Measurements from ENCODE around the gene SELENOI.

DNA sequence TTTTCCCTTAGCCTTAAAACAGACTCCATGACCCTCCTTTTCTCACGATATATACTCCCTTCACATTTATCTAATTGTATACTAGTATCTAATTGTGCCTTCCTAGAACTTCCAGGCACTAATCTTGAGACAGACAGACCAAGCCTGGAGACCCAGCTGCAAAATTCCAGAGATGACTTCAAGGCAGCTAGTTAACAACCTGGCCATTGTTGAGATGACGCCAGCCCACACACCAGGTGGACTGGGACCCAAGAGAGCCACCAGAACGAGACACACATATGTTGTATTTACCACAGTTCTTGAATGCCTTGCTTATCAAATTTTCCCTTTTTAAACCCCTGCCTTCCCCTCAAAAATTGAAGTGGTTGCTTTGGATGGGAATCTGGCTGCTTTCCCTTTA is 48.9 kb upstream of the SELENOI start:
- TF ChIP-seq, protein P1, sequence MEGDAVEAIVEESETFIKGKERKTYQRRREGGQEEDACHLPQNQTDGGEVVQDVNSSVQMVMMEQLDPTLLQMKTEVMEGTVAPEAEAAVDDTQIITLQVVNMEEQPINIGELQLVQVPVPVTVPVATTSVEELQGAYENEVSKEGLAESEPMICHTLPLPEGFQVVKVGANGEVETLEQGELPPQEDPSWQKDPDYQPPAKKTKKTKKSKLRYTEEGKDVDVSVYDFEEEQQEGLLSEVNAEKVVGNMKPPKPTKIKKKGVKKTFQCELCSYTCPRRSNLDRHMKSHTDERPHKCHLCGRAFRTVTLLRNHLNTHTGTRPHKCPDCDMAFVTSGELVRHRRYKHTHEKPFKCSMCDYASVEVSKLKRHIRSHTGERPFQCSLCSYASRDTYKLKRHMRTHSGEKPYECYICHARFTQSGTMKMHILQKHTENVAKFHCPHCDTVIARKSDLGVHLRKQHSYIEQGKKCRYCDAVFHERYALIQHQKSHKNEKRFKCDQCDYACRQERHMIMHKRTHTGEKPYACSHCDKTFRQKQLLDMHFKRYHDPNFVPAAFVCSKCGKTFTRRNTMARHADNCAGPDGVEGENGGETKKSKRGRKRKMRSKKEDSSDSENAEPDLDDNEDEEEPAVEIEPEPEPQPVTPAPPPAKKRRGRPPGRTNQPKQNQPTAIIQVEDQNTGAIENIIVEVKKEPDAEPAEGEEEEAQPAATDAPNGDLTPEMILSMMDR (IDR thresholded peaks at IDR 0.05) = no peak
- TF ChIP-seq POLR2A (IDR thresholded peaks at IDR 0.05) (no peak), POLR2AphosphoS5 (IDR thresholded peaks at IDR 0.05) (no peak)

All from prostate gland (tissue), 2 donors.